Thymus (tissue), 11 donors: ENCODE data around the gene ZNF783. TPM values are rescaled to one million over a fixed set of nuclear protein-coding genes. Genes with fewer than 3 reads are reported as not detected.
A peak's percentile ranks its signal among the peaks of the same experiment; 100 is the strongest.
"Not testable (repeated sequence)": the region's sequence is repeated elsewhere in the genome, so short reads cannot be mapped to it uniquely, and the experiment has no call there.

Experiments
- DNase-seq, 9 donors: peaks; one replicate each; pipeline ENCODE4 v3.0.0-alpha.2; 2013; ENCODE audit warnings: low spot score in 9 of 9, low read depth in 6 of 9, missing footprints in 1 of 9
- H3K27ac ChIP-seq, 2 donors: one replicate each; pipeline ENCODE4 v1.5.1; 2013; ENCODE audit warnings: control low read depth in 1 of 2, low read depth in 1 of 2, low read length in 1 of 2, mild to moderate bottlenecking in 1 of 2, moderate library complexity in 1 of 2
- H3K27me3 ChIP-seq, 2 donors: one replicate each; pipeline ENCODE4 v1.5.1; 2013; ENCODE audit warnings: low read length in 1 of 2; ENCODE audit not compliant: control insufficient read depth in 2 of 2, insufficient read depth in 1 of 2
- H3K36me3 ChIP-seq, 2 donors: one replicate each; pipeline ENCODE4 v1.5.1; 2013; ENCODE audit warnings: low read length in 1 of 2, mild to moderate bottlenecking in 1 of 2, moderate library complexity in 1 of 2; ENCODE audit not compliant: control insufficient read depth in 2 of 2, insufficient read depth in 2 of 2
- H3K4me1 ChIP-seq, 2 donors: one replicate each; pipeline ENCODE4 v1.5.1; 2013; ENCODE audit warnings: low read length in 2 of 2; ENCODE audit not compliant: control insufficient read depth in 2 of 2, insufficient read depth in 2 of 2
- H3K4me3 ChIP-seq, 2 donors: one replicate each; pipeline ENCODE4 v1.5.1; 2013; ENCODE audit warnings: low read length in 2 of 2, control low read depth in 1 of 2, mild to moderate bottlenecking in 1 of 2
- H3K9me3 ChIP-seq, 2 donors: one replicate each; pipeline ENCODE4 v1.5.1; 2013; ENCODE audit warnings: low read length in 1 of 2, mild to moderate bottlenecking in 1 of 2; ENCODE audit not compliant: control insufficient read depth in 2 of 2, insufficient read depth in 1 of 2
- WGBS: extraction: QIAGEN DNeasy Blood & Tissue Kit; methylation state at CpG from one replicate; pipeline ENCODE4 v1.1.7; 2013; 5-methylcytosine and 5-hydroxymethylcytosine counted together
- polyA plus RNA-seq: library from polyadenylated mRNA; stranded (reverse); fragments of 200-250 nt; gene quantifications from one replicate; pipeline ENCODE4 v1.2.3, GENCODE V29; 2013
- total RNA-seq: library from RNA; stranded (reverse); fragments of 120-200 nt; gene quantifications from one replicate; pipeline ENCODE4 v1.2.4, GENCODE V29; 2013
- donor health status: healthy.

Gene ZNF783
- total and polyA plus RNA-seq, 2 donors = 7.8 to 12.9 TPM

DNA sequence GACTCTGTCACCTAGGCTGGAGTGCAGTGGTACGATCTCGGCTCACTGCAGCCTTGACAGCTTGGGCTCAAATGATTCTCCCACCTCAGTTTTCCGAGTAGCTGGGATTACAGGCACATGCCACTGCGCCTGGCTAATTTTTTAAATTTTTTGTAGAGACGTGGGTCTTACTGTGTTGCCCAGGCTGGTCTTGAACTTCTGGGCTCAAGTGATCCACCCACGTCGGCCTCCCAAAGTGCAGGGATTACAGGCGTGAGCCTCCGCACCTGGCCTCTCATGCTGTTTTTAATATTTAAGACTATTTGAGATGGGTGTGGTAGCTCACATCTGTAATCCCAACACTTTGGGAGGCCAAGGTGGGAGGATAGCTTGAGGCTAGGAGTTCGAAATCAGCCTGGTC, 10.5 kb upstream of the ZNF783 start:
- H3K9me3 ChIP-seq, H3K27me3 ChIP-seq, DNase-seq, H3K27ac ChIP-seq, H3K4me3 ChIP-seq, H3K4me1 ChIP-seq: not testable (repeated sequence)
- peaks cover 55 to 66% of the 10 kb centered on the region in 2 donors for H3K36me3 ChIP-seq
- 99% methylated on average over 10 of the region's 10 CpGs for WGBS

DNA sequence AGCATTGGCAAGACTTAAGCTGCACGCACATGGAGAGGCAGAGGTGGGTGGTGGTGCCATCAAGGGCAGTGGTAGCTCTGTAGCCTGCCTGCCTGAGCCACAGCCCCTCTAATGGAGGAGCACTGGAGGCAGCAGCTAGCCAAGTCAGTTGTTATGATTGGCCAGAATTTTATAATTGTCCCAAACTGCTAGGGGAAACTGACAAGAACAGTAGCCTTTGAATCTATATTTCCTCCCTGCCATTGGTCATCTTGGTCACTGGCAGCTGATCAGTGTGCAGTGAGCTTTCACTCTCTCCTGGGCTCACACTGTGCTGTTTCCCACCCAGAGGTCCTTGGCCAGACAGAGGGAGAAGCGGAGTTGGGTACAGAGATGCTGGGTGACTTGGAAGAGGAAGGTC, 9.6 kb upstream of the ZNF783 start:
- no peaks in the 10 kb centered on the region for H3K9me3 ChIP-seq
- no peaks in the 10 kb centered on the region for H3K4me1 ChIP-seq
- no peaks in the 10 kb centered on the region for H3K27me3 ChIP-seq
- no peak overlapping the region for H3K27ac ChIP-seq
- H3K36me3 ChIP-seq = peaks cover 55 to 66% of the 10 kb centered on the region in 2 donors
- no peak overlapping the region for H3K4me3 ChIP-seq
- DNase-seq = no peak
- WGBS = over 99% methylated on average over 2 of the region's 2 CpGs

DNA sequence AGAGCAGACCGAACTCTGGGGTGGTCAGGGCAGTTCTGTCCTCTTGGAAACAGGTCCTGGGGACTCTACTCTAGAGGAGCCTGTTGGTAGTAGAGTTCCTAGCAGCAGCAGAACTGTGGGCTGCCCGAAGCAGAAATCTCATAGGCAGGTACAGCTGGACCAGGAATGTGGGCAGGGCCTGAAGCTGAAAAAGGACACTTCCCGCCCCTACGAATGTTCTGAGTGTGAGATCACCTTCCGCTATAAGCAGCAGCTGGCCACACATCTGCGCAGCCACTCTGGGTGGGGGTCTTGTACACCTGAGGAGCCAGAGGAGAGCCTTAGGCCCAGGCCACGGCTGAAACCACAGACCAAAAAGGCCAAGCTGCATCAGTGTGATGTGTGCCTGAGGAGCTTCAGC, 8.3 kb upstream of the ZNF783 start:
- 99% methylated on average over 7 of the region's 7 CpGs for WGBS
- H3K36me3 ChIP-seq = peaks cover 55 to 61% of the 10 kb centered on the region in 2 donors

DNA sequence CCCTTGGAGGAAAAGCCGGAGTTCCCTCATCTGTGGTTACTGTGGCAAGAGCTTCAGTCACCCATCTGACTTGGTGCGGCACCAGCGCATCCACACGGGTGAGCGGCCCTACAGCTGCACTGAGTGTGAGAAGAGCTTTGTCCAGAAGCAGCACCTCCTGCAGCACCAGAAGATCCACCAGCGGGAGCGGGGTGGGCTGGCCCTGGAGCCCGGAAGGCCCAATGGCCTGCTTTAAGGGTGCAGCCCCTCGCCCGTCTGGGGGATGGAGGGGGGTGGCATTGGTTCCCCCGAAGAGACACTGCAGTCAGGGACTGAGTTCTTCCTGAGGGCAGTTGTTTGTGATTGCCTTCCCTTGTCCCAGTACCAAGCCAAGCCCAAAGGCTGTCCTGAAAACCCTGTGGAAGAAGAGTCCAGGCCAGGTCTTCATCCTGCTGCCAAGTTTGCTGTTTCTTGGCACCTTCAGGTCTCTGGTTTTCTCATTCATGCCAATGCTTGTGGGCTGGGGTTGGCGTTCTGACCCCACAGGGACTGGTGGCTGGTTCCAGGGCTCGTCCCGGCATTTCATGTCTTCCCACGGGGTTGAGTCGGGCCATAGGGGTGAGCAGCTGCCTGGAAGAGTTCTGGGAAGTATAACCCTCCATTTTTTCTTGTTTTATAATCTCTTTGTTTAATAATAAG, 7.7 kb upstream of the ZNF783 start:
- Histone ChIP-seq H3K27me3 (no peaks in the 10 kb centered on the region), H3K36me3 (peaks cover 55 to 61% of the 10 kb centered on the region in 2 donors), H3K9me3 (no peaks in the 10 kb centered on the region), H3K4me1 (no peaks in the 10 kb centered on the region), H3K4me3 (no peak overlapping the region), H3K27ac (no peak overlapping the region)
- DNase-seq = no peak
- WGBS = 98% methylated on average over 16 of the region's 16 CpGs

More for the DNA sequence above, 8.3 kb upstream of the ZNF783 start:
- no peaks in the 10 kb centered on the region for H3K27me3 ChIP-seq
- H3K9me3 ChIP-seq = no peaks in the 10 kb centered on the region
- H3K27ac ChIP-seq = no peak overlapping the region
- H3K4me3 ChIP-seq = no peak overlapping the region
- no peaks in the 10 kb centered on the region for H3K4me1 ChIP-seq
- no peak for DNase-seq

DNA sequence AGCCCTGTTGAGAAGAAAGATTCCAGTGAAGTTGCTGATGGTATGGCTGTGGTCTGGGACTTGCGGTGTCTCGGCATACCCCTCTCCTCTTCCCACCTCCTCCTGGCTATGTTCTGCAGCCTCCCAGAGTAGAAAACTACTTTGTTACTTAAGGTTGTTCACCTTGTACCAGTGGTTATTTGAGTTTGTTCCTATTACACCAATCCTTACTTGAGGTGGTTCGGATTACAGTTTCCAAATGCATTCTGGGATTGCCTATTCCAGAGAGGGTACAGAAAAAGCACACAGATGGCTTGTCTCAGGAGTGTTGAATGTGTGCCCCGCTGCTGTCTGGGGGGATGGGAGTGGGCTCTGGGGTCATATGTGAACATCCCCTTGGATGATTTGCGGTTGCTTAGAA, 6.8 kb upstream of the ZNF783 start:
- DNase-seq = no peak
- peaks cover 52 to 56% of the 10 kb centered on the region in 2 donors for H3K36me3 ChIP-seq

DNA sequence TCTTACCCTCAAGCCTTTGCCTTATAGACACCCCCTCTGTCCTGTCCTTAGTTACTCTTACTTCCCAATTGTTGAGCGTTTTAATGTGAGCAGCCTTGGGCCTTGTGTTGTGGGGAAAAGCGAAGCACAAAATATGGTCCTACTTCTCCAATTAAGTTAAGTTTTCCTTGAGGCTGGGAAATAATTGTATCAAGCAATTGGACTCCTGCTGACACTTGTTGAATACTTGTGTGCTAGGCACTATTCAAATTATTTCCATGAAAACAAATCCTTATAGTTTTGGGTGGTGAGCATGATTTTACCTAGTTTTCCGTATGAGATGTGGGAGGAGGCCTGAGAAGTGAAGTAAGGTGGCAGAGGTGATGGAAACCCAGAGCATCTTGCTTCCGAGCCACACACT, 5.4 kb upstream of the ZNF783 start:
- no peak for DNase-seq
- no peak overlapping the region for H3K27ac ChIP-seq
- no peaks in the 10 kb centered on the region for H3K27me3 ChIP-seq
- H3K36me3 ChIP-seq = peaks cover 42 to 46% of the 10 kb centered on the region in 2 donors
- WGBS = 98% methylated on average over 4 of the region's 4 CpGs
- no peak overlapping the region for H3K4me3 ChIP-seq
- no peaks in the 10 kb centered on the region for H3K9me3 ChIP-seq
- H3K4me1 ChIP-seq = peaks cover 0 to 5% of the 10 kb centered on the region in 2 donors

More for the DNA sequence above, 6.8 kb upstream of the ZNF783 start:
- Histone ChIP-seq H3K4me1 (no peaks in the 10 kb centered on the region), H3K9me3 (no peaks in the 10 kb centered on the region), H3K27ac (no peak overlapping the region), H3K27me3 (no peaks in the 10 kb centered on the region), H3K4me3 (no peak overlapping the region)
- 87% methylated on average over 5 of the region's 5 CpGs for WGBS

DNA sequence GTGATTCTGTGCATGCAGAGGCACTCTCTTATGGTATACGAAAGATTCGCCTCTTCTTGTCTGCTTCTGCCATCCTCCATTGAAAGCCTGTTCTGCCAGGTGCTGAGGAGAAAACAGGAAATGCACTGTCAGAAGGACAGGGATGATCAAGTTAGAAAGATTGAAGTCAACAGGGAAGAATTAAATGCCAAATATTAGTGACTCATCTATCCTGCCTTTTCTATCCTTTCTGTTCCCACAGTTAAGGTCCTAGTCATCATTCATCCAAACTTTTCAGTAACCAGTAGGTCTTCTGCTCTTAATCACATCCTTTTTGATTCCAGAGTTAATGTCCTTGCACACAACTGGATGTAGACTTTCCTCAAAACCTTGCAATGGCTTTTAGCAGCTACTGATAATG, 4.8 kb upstream of the ZNF783 start:
- peaks cover 36 to 40% of the 10 kb centered on the region in 2 donors for H3K36me3 ChIP-seq
- no peaks in the 10 kb centered on the region for H3K9me3 ChIP-seq
- WGBS = 89% methylated on average over 2 of the region's 2 CpGs
- H3K27ac ChIP-seq = no peak overlapping the region
- H3K4me1 ChIP-seq = peaks cover 0 to 6% of the 10 kb centered on the region in 2 donors
- no peaks in the 10 kb centered on the region for H3K27me3 ChIP-seq
- DNase-seq = no peak
- H3K4me3 ChIP-seq = no peak overlapping the region

DNA sequence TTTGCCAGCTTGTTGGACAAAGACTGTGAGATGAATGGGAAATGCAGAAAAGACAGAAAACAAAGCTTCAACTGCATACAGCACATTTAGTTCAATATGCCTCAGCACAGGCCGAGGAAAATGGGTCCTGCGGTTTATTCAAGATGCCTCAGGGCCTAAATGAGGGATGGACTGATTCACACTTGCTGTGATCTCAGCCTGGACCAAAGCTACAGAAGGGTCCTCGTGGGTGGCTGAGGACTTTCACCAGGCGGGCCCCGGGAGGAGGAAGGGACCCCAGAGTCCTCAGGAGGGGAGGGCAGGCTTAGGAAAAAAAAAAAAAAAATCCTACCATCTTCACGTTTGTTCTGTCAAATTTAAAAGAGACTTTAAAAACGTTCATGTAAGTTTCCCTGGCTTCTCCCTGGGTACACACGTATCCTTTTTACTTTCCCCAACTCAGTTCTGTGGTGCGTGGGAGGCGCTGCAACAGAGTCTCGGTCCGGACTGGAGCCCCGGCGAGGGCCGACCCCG, 624 bp upstream of the ZNF783 start:
- H3K27me3 ChIP-seq = no peaks in the 10 kb centered on the region
- peaks cover 2 to 5% of the 10 kb centered on the region in 2 donors for H3K36me3 ChIP-seq
- H3K4me1 ChIP-seq = peaks cover 0 to 12% of the 10 kb centered on the region in 2 donors
- 8% methylated on average over 16 of the region's 16 CpGs for WGBS
- peak overlapping the region; percentile 40 to 85 for H3K27ac ChIP-seq
- H3K9me3 ChIP-seq = no peaks in the 10 kb centered on the region
- peak overlapping the region; percentile 54 to 59 for H3K4me3 ChIP-seq
- no peak for DNase-seq

DNA sequence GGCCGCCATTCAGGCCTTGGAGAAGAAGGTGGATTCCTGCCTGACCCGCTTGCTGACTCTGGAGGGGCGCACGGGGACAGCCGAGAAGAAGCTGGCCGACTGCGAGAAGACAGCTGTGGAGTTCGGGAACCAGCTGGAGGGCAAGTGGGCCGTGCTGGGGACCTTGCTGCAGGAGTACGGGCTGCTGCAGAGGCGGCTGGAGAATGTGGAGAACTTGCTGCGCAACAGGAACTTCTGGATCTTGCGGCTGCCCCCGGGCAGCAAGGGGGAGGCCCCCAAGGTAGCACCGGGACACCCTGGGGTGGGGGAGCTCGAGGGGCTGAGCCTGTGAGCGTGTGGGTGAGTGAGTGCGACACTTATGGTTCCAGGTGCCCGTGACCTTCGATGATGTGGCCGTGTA, 4.5 kb downstream of the ZNF783 start:
- 98% methylated on average over 21 of the region's 21 CpGs for WGBS
- Histone ChIP-seq H3K36me3 (peaks cover 15 to 25% of the 10 kb centered on the region in 2 donors), H3K27ac (no peak overlapping the region), H3K27me3 (no peaks in the 10 kb centered on the region), H3K9me3 (no peaks in the 10 kb centered on the region), H3K4me1 (peaks cover 0 to 8% of the 10 kb centered on the region in 2 donors), H3K4me3 (no peak overlapping the region)
- no peak for DNase-seq
